Type B pancreatic cell (in vitro differentiated cells): ENCODE measurements around the gene FLOT1. TPM values are rescaled to one million over a fixed set of nuclear protein-coding genes. Genes with fewer than 3 reads are reported as not detected.

Source experiments
- DNase-seq: peaks from one replicate; pipeline ENCODE4 v3.0.0; 2021; ENCODE audit warnings: mixed read lengths; ENCODE audit not compliant: unreplicated experiment; ENCODE audit errors: extremely low spot score
- H3K27ac Mint-ChIP-seq: 2 replicates; pipeline ENCODE4 v1.8.0; 2021; ENCODE audit warnings: mild to moderate bottlenecking, mixed read lengths
- H3K27me3 Mint-ChIP-seq: 2 replicates; pipeline ENCODE4 v1.8.0; 2021; ENCODE audit warnings: mixed read lengths
- H3K36me3 Mint-ChIP-seq: 2 replicates; pipeline ENCODE4 v1.8.0; 2021; ENCODE audit warnings: mixed read lengths
- H3K4me1 Mint-ChIP-seq: one replicate; pipeline ENCODE4 v1.8.0; 2021; ENCODE audit warnings: mixed read lengths; ENCODE audit not compliant: unreplicated experiment
- H3K4me3 Mint-ChIP-seq: 2 replicates; pipeline ENCODE4 v1.8.0; 2021; ENCODE audit warnings: mild to moderate bottlenecking, mixed read lengths
- H3K9me3 Mint-ChIP-seq: 2 replicates; pipeline ENCODE4 v1.8.0; 2021; ENCODE audit warnings: mixed read lengths
- total RNA-seq: library from RNA; stranded (reverse); gene quantifications from 2 replicates; pipeline ENCODE4 v1.2.1, GENCODE V29; 2021; ENCODE audit warnings: low replicate concordance
- TF ChIP-seq, protein P1 (sequence below): fragments of 200-600 bp; sonication (generic); conservative IDR thresholded peaks from 2 replicates; pipeline ENCODE4 v1.5.0; 2021; ENCODE audit warnings: antibody characterized with exemption, mild to moderate bottlenecking

The FLOT1 gene
- total RNA-seq, 1 donor from 2014 or later = 94.8 TPM

DNA sequence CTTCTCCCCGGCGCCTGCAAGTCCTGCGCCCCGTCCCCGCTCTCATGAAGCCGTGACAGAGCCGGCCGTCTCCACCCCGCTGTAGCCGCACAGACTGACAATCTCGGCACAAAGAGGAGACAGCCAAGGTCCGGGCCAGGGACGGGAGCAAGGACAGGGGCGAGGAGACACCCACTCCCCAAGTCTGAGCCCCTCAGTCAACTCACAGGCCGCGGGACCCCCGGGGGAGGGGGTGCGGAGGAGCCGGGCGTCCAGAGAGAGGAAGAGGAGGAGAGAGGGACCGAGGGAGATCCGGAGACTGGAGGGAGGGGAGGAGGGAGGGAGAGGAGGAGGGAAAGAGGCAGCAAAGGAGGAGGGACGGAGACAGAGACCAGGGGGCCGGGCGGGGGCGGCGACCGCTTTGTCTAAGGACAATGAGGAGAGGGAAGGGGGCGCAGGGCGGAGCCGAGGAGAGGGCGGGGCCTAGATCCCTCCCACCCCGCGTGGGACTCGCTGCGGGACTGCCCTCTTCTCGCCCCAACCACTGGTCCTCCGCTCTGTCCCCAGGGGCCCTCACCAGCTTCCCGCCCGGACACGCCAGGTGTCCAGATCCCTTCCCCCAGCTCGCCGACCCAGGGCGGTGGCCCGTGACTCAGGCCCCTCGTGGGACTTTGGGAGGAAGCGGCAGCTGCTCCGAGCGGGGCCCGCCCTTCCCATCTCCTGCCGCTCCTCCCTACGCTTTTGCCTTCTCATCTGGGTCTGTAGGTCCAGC, 55.4 kb downstream of the FLOT1 start:
- H3K27me3 Mint-ChIP-seq = no peaks in the 10 kb centered on the region
- H3K27ac Mint-ChIP-seq = peak overlapping the region; percentile 81
- peaks cover 65% of the 10 kb centered on the region for H3K4me1 Mint-ChIP-seq
- peak; percentile 89 for DNase-seq
- H3K9me3 Mint-ChIP-seq = no peaks in the 10 kb centered on the region
- H3K4me3 Mint-ChIP-seq = peak overlapping the region; percentile 99
- TF ChIP-seq, protein P1, sequence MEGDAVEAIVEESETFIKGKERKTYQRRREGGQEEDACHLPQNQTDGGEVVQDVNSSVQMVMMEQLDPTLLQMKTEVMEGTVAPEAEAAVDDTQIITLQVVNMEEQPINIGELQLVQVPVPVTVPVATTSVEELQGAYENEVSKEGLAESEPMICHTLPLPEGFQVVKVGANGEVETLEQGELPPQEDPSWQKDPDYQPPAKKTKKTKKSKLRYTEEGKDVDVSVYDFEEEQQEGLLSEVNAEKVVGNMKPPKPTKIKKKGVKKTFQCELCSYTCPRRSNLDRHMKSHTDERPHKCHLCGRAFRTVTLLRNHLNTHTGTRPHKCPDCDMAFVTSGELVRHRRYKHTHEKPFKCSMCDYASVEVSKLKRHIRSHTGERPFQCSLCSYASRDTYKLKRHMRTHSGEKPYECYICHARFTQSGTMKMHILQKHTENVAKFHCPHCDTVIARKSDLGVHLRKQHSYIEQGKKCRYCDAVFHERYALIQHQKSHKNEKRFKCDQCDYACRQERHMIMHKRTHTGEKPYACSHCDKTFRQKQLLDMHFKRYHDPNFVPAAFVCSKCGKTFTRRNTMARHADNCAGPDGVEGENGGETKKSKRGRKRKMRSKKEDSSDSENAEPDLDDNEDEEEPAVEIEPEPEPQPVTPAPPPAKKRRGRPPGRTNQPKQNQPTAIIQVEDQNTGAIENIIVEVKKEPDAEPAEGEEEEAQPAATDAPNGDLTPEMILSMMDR = no peak
- H3K36me3 Mint-ChIP-seq = peaks cover 7% of the 10 kb centered on the region

DNA sequence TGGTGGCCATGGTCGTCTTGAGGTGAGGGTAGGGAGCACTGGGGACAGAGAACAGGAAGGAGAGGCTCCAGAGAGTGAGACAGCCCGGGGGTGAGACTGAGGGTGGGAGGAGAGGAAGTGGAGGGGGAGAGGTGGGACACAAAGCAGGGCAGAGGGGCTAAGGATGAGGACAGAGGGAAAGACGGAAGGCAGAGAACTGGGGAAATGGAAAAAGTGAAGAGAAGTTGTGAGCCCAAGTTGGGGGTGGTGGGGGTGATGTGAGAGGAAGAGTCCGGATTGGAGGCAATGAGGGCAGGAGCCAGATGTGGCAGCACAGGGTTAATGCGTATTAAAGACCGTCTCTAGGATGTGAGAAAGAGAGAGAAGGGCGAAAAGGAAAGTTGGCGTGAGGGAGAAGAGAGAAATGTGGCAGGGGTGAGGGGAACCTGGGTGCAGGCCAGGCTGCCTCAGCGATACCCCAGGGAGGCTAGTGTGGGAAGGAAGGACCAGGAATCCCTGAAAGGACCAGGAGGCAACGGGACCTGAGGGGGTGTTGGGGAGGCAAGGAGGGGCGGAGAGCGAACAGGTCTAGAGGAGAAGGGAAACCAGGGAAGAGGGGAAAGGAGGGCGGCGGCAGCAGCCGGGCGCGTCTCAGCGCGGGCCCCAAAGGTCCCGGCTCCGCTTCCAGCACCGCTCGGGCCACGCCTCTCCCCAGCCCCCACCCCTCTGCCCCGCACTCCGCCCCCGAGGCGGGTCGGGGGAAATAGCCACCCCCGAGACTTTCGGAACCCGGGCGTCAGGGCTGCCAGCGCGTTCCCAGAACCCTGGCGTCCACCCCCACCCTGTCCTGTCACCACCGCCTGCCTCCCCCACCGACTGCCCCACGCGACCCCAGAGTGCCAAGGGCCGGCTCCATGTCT, 56.2 kb downstream of the FLOT1 start, which contains the start of gene PPP1R18:
Gene PPP1R18 (minus strand): TSS at position 637 of the 899 bp plus-strand sequence. CDS start 627 bp downstream, at position 10.
- DNase-seq = no peak
- Mint-ChIP-seq H3K27ac (peak within 1 kb of the TSS; percentile 86), H3K4me3 (peak within 1 kb of the TSS; percentile 99), H3K27me3 (no peaks in the 10 kb centered on the region), H3K4me1 (peaks cover 64% of the 10 kb centered on the region), H3K9me3 (no peaks in the 10 kb centered on the region), H3K36me3 (peaks cover 8% of the 10 kb centered on the region)
- TF ChIP-seq, protein P1 = no peak

DNA sequence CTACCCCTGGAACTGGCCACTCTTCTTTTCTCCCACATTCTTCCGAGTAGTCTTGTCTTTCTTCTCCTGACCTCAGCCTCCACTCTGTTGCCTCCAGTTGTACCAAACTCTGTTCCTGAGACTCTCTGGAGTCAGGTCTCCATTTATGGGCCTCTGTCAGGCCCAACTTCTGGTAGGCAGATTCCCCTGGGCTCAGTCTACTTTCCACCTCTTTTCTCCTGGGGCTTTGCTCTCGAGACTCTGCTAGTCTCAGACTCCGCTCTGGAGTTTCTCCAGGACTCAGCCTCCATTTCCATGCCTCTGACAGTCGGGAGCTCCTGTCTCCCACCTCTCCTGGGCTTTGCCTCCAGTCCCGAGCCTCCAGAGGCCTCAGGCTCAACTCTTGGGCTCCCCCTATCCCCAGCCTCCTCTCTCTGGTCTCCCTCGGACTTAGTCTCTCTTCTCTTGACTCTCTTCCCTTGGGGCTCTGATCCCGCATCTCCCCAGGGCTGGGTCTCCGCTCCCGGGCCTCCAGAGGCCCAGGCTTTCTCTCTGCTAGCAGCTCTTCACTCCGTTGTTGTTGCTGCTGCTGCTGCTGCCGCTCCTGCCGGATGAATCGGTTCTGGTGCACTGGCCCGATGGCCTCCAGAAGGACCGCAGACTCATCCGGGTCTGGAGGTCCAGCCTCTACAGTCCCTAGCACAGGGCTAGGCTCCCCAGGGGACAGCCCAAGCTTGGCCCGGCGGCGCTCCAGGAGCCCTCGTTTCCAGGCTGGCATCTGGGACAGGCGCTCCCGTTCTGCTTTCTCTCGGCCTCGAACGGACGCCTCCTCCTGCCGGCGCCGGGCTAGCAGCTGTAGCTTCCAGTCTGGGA, 57.1 kb downstream of the FLOT1 start:
- no peaks in the 10 kb centered on the region for H3K9me3 Mint-ChIP-seq
- no peak for DNase-seq
- H3K4me3 Mint-ChIP-seq = peak overlapping the region; percentile 99
- TF ChIP-seq, protein P1 = no peak
- H3K4me1 Mint-ChIP-seq = peaks cover 58% of the 10 kb centered on the region
- H3K27me3 Mint-ChIP-seq = no peaks in the 10 kb centered on the region
- peak overlapping the region; percentile 39 for H3K27ac Mint-ChIP-seq
- peaks cover 11% of the 10 kb centered on the region for H3K36me3 Mint-ChIP-seq

DNA sequence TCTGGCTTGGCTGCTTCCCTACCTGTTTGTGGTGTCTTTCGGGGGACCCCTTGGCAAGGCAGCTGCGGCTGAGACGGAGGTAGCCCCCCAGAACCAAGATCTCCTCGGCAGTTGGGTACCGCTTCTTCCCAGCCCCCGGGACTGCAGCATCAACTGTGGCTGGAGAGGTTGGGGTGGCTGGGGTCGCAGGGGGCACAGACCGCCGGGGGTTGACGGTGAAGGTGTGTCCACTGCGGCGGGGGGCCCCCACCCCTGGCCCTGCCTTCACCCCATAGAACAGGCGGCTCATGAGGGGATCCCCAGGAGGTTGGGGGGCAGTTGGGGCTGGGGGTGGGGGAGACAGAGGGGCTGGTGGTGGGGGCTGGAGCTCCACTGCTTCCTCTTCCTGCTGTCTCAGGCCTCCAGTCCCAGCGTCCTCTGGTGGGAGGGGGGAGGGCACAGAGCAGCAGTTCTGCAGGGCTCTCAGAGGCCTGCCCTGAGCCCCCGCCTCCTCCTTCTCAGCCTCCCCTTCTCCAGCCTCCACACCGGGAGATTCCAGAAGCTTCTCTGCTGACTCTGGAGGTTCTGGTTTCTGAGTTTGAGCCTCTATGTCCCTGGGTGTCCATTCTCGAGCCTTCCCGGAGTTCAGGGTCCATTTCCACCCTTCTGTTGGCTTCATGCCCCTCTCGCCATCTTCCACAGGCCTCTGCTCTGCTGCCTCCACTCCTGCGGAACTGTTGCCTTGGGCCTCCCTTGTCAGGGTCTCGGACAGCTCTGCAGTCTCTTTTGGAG, 57.9 kb downstream of the FLOT1 start:
- peak overlapping the region; percentile 59 for H3K27ac Mint-ChIP-seq
- TF ChIP-seq, protein P1 = no peak
- peaks cover 55% of the 10 kb centered on the region for H3K4me1 Mint-ChIP-seq
- H3K27me3 Mint-ChIP-seq = no peaks in the 10 kb centered on the region
- no peak for DNase-seq
- H3K36me3 Mint-ChIP-seq = peaks cover 11% of the 10 kb centered on the region
- H3K9me3 Mint-ChIP-seq = no peaks in the 10 kb centered on the region
- H3K4me3 Mint-ChIP-seq = peak overlapping the region; percentile 87
